Measurements from ENCODE around the gene GP1BB.

The GP1BB gene

DNA sequence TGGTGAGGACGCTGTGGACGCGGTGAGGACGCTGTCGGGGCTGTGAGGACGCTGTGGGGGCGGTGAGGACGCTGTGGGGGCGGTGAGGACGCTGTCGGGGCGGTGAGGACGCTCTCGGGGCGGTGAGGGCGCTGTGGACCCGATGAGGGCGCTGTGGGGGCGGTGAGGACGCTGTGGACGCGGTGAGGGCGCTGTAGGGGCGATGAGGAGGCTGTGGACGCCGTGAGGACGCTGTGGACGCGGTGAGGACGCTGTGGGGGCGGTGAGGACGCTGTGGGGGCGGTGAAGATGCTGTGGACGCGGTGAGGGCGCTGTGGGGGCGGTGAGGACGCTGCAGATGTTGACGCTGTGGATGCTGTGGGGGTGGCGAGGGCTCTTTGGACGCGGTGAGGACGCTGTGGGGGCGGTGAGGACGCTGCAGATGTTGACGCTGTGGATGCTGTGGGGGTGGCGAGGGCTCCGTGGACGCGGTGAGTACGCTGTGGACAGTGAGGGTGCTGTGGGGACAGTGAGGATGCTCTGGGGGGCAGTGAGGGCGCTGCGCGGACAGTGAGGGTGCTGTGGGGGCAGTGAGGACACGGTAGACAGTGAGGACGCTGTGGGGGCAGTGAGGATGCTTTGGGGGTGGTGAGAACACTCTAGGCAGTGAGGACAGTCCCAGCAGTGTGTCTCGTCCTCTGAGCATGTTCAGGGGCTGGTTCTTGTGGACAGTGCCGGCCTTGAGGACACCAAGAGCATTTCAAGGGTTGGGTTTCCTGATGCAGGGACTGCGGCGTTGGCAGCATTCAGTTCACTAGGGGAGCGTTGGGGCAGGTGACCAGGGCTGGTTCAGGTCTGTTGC lies 4.2 kb downstream of the GP1BB start:
- DNase-seq (ENCODE audit: extremely low read depth, low read depth) = no peak

DNA sequence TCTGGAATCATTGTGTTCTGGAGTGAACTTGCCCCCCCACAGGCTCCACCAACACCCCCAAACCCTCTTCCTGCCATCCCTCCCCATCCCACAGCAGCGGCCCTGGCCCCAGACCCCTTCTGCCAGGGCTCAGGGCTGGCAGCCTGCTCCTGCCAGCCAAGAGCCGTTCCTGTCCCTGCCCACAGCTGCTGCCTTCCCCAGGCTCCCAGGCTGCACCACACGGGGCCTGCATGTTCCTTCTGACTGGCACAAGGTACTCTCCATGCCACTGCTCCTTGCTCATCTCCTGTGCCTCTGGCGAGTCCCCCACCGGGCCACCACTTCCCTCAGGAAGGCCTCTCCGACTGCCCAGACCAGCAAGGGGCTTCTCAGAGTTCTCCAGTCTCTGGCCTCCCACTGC lies 4.9 kb downstream of the GP1BB start:
- no peak for DNase-seq (ENCODE audit: extremely low read depth, low read depth)
- TF ChIP-seq, protein P1, sequence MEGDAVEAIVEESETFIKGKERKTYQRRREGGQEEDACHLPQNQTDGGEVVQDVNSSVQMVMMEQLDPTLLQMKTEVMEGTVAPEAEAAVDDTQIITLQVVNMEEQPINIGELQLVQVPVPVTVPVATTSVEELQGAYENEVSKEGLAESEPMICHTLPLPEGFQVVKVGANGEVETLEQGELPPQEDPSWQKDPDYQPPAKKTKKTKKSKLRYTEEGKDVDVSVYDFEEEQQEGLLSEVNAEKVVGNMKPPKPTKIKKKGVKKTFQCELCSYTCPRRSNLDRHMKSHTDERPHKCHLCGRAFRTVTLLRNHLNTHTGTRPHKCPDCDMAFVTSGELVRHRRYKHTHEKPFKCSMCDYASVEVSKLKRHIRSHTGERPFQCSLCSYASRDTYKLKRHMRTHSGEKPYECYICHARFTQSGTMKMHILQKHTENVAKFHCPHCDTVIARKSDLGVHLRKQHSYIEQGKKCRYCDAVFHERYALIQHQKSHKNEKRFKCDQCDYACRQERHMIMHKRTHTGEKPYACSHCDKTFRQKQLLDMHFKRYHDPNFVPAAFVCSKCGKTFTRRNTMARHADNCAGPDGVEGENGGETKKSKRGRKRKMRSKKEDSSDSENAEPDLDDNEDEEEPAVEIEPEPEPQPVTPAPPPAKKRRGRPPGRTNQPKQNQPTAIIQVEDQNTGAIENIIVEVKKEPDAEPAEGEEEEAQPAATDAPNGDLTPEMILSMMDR (IDR thresholded peaks at IDR 0.05; ENCODE audit: low read depth, low read length) = no peak

More for the DNA sequence above, 4.2 kb downstream of the GP1BB start:
- TF ChIP-seq, protein P1 (IDR thresholded peaks at IDR 0.05; ENCODE audit: low read depth, low read length) = no peak

DNA sequence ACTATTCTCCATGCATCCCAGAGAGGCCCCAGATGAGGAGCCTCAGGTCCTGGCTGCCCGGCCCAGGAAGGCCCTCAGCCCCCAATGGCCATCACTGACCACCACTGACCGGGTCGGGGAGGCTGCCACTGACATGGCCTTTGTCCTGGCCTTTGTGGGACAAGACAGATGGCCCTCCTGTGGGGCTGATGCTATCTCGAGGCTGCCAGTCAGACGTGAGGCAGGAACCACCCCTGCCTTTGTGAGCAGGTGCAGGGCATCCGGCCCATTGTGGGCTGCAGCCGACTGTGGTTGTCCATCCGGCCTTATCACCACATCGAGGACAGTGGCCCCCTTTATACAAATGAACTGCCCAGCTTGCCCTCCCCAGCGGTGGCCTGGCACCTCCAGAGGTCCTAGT lies 5.5 kb downstream of the GP1BB start:
- TF ChIP-seq, protein P1 (IDR thresholded peaks at IDR 0.05; ENCODE audit: low read depth, low read length) = no peak
- DNase-seq (ENCODE audit: extremely low read depth, low read depth) = no peak

DNA sequence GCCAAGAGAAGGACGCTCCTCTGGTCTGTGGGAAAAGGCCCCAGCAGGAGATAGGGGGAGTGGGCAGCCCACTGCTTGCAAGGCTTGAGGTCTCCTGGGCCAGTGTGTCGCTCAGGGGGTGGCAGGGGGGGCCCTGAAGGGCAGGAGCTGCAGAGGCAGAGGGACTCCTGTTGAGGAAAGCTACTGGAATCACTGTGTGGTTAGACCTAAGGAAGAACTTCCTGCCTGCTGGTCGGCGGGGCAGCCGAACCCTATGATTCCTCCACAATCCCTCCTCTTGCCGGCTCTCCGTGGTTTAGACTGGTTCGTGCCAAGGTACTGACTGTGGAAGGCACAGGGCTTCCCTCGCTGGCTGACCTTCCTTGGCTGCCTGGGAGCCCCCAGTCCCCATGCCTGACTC lies 6.2 kb downstream of the GP1BB start:
- no peak for DNase-seq (ENCODE audit: extremely low read depth, low read depth)
- TF ChIP-seq, protein P1 (IDR thresholded peaks at IDR 0.05; ENCODE audit: low read depth, low read length) = no peak

DNA sequence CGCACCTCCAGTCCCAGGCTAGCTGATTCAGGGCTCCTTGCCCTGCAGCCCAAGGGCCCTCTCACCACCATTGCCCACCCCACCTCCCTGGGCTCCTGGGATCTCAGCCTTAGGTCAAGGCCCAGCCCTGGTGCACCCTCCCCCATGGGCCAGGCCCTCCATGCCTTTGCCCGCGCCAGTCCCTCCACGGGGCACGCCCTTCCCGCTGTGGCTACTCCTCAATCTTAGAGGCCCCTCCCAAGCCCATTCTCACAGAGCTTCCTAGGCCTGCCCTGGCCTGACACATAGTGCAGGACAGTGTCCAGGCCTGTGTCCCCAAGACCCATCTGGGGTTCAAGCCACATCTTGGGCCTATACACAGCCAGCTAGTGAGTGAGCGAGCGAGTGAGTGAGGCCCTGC lies 6.9 kb downstream of the GP1BB start:
- DNase-seq (ENCODE audit: extremely low read depth, low read depth) = no peak
- TF ChIP-seq, protein P1 (IDR thresholded peaks at IDR 0.05; ENCODE audit: low read depth, low read length) = no peak

DNA sequence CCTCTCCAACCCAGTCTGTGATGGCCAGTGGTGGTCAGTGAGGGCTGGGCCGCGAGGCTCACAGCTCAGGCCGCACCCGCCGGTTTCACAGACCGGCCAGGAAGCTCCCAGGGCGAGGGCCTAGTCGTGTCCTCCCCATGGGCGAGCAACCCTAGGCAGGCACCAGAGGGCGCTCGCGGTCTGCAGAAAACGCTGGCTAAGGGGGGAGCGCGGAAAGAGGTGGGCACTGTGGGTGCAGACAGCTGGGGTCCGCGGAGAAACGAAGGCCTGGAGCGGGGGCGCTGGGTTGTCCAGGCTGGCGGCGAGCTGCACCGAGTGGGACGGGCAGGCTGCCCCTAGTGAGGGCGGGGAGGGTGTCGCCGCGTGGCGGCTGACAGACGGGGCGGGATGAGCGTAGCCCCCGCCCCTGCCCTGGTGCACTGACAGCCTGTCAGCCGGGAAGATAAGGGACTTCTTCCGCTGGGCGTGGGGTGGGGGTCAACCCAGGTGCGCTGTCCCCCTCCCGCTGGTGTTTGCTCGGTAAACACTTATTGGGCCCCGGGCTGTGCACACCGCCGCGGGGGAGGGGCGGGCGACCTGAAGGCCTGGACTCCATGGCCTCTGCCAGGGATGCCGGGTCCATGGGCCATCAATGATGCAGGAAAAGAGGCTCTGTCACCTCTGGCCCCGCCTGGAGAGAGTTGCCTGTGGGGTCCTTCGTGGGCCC lies 7.5 kb downstream of the GP1BB start:
- TF ChIP-seq, protein P1 (IDR thresholded peaks at IDR 0.05; ENCODE audit: low read depth, low read length) = peak; percentile 96
- DNase-seq (ENCODE audit: extremely low read depth, low read depth) = peak; percentile 34
